ENCODE results near the gene ZNF740. TPM values are rescaled to one million over a fixed set of nuclear protein-coding genes. Genes with fewer than 3 reads are reported as not detected.

The ZNF740 gene
- total and polyA plus RNA-seq, 2 of the 8 experiments (the other 6 are each of a cell fraction or from before 2014, with no cell fraction given) = 8.2 to 40.0 TPM

DNA sequence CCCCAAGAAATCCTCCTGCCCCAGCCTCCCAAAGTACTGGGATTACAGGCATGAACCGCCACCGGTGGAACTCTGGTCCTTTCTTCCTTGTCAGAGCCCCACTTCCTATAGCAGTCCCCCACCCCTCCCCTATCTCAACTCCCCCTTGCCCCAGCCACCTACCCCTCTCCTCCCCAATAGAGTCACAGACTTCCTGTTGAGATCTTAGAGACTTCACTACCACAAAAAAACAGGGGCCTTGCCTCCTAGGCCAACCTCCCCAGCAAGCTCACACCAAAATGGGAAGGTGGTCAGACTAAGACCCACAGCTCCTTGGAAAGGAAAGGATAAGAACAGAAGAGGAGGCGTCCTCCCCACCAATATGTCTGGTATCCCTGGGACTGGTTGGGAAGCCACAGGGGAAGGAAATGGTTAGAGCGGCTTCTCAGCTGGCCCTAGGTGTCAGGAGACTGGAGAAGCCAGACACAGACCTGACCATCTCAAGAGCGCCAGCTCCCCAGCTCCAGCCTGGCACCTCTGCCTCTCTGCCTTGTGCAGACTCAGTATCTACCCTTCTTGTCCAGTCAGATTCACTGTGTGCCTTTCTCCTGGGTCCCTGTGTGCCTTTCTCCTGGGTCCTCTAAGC, 18.1 kb downstream of the ZNF740 start:
- FAIRE-seq = no peak
- Histone ChIP-seq H3K4me2 (ENCODE audit: insufficient read depth in 1 of 2, low read depth in 2 of 2, low read length in 2 of 2) (peak overlapping the region in 1 of 2 experiments; percentile 43; a peak in 1 of 4 replicates), H2BK12ac (ENCODE audit: low read depth, low read length) (no peak overlapping the region), H3K56ac (replicated peaks; ENCODE audit: insufficient read length, low read depth, low read length) (no peak overlapping the region), H3K23me2 (ENCODE audit: low read depth, low read length) (peaks cover 2% of the 10 kb centered on the region; the same call in 1 of the 2 replicates), H3K79me2 (ENCODE audit: control insufficient read depth in 1 of 2, insufficient read depth in 2 of 2, low read length in 2 of 2) (no peaks in the 10 kb centered on the region), H3K4ac (replicated peaks; ENCODE audit: insufficient read length, low read depth, low read length) (no peak overlapping the region), H3K36me3 (ENCODE audit: control insufficient read depth in 2 of 4, insufficient read depth in 4 of 4, low read length in 3 of 4) (no peaks in the 10 kb centered on the region), H3K4me1 (replicated peaks in 1 of 4; ENCODE audit: control insufficient read depth in 3 of 4, insufficient read depth in 4 of 4, low read length in 3 of 4) (no peaks in the 10 kb centered on the region; a peak in 1 of 7 replicates), H4K91ac (replicated peaks; ENCODE audit: insufficient read length, low read length) (no peak overlapping the region), H2BK20ac (ENCODE audit: low read length) (no peak overlapping the region), H3K4me3 (ENCODE audit: extremely low read depth in 1 of 4, insufficient read depth in 2 of 4, low read depth in 3 of 4, low read length in 4 of 4) (no peak overlapping the region), H3K27me3 (replicated peaks in 1 of 4; ENCODE audit: control insufficient read depth in 3 of 4, extremely low read depth in 1 of 4, insufficient read depth in 3 of 4, low read length in 3 of 4) (peaks cover 2 to 37% (median 17%) of the 10 kb centered on the region in 4 experiments), H4K20me1 (replicated peaks in 1 of 2; ENCODE audit: control insufficient read depth in 1 of 2, insufficient read depth in 2 of 2, low read length in 2 of 2) (no peaks in the 10 kb centered on the region), H2BK120ac (replicated peaks; ENCODE audit: low read depth, low read length) (no peak overlapping the region), H2BK15ac (ENCODE audit: low read length) (no peak overlapping the region), H3K14ac (ENCODE audit: insufficient read length) (no peak overlapping the region), H3K23ac (ENCODE audit: insufficient read length) (no peak overlapping the region), H4K8ac (ENCODE audit: extremely low read depth, insufficient read depth, low read length) (no peak overlapping the region), H3K18ac (ENCODE audit: extremely low read depth, low read length) (no peak overlapping the region; the same call in 1 of the 2 replicates), H2AFZ (ENCODE audit: low read length) (no peak overlapping the region), H3K9ac (replicated peaks in 1 of 4; ENCODE audit: extremely low read depth in 1 of 4, low read depth in 3 of 4, low read length in 3 of 4) (no peak overlapping the region), H4K5ac (ENCODE audit: insufficient read length, low read depth, low read length) (no peak overlapping the region), H3K9me3 (ENCODE audit: insufficient read depth in 2 of 2, low read depth in 1 of 2, low read length in 1 of 2) (no peaks in the 10 kb centered on the region), H3K27ac (ENCODE audit: low read depth, low read length) (no peak overlapping the region), H2AK5ac (ENCODE audit: low read depth, low read length) (no peak overlapping the region), H3K79me1 (ENCODE audit: low read depth, low read length) (no peaks in the 10 kb centered on the region), H2BK5ac (ENCODE audit: low read depth, low read length) (no peak overlapping the region)
- ChIA-PET CTCF (ENCODE audit: partially characterized antibody) (interaction anchor here (0.7 to 12.9 kb wide), 24 partner anchors 13 to 148 kb away, joined by 3 to 198 read pairs (median 9); partner anchors contain the start of genes CSAD, ESPL1, ITGB7 and MYG1), POLR2A (ENCODE audit: partially characterized antibody) (interaction anchor here (0.5 to 2.1 kb wide), 8 partner anchors 9 to 219 kb away, joined by 3 to 10 read pairs (median 4); partner anchors contain the start of genes CSAD, MYG1 and ZNF740)
- WGBS, 2 experiments (ENCODE audit: extremely low coverage in 1 of 2, insufficient coverage in 1 of 2, insufficient read length in 1 of 2, insufficient replicate concordance in 2 of 2, low coverage in 1 of 2, low lambda C conversion rate in 2 of 2, missing lambda C conversion rate in 1 of 2) = 82% methylated on average over 3 of the region's 5 CpGs; no CpG with 5 or more reads in 1 of the 2 experiments
- no peak for DNase-seq (ENCODE audit: low read depth in 1 of 2, low spot score in 2 of 2)
- TF ChIP-seq RNF2 (IDR thresholded peaks at IDR 0.05; ENCODE audit: borderline replicate concordance, low read depth, low read length, missing control alignments, poor library complexity, severe bottlenecking) = no peak
- TF ChIP-seq FOSL1 (IDR thresholded peaks at IDR 0.05; ENCODE audit: insufficient read depth, low read depth, low read length) = no peak
